ENCODE measurements around the gene B4GALT3. TPM values are rescaled to one million over a fixed set of nuclear protein-coding genes. Genes with fewer than 3 reads are reported as not detected.

B4GALT3 gene
- total and polyA plus RNA-seq, 9 of the 15 experiments (the other 6 are each of a cell fraction or from before 2014, with no cell fraction given) = 31.2 to 103 (median 46.1) TPM

DNA sequence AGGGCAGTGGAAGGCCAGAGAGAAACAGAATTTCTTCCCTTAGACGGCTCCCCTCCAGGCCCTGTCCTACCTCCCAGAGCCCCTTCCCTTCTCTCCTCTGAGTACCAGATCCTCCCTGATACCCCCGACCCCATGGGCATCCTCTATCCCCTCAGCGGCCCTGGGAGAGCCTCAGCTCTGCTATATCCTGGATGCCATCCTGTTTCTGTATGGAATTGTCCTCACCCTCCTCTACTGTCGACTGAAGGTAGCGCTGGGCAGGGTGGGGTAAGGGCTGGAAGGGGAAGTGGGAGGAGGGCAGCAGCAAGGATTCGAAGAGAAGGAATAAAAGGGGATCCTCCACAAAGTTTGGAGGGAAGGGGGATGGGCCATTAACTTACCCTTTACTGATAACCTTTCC lies 40.5 kb upstream of the B4GALT3 start (continued):
- TF ChIP-seq, protein P1, sequence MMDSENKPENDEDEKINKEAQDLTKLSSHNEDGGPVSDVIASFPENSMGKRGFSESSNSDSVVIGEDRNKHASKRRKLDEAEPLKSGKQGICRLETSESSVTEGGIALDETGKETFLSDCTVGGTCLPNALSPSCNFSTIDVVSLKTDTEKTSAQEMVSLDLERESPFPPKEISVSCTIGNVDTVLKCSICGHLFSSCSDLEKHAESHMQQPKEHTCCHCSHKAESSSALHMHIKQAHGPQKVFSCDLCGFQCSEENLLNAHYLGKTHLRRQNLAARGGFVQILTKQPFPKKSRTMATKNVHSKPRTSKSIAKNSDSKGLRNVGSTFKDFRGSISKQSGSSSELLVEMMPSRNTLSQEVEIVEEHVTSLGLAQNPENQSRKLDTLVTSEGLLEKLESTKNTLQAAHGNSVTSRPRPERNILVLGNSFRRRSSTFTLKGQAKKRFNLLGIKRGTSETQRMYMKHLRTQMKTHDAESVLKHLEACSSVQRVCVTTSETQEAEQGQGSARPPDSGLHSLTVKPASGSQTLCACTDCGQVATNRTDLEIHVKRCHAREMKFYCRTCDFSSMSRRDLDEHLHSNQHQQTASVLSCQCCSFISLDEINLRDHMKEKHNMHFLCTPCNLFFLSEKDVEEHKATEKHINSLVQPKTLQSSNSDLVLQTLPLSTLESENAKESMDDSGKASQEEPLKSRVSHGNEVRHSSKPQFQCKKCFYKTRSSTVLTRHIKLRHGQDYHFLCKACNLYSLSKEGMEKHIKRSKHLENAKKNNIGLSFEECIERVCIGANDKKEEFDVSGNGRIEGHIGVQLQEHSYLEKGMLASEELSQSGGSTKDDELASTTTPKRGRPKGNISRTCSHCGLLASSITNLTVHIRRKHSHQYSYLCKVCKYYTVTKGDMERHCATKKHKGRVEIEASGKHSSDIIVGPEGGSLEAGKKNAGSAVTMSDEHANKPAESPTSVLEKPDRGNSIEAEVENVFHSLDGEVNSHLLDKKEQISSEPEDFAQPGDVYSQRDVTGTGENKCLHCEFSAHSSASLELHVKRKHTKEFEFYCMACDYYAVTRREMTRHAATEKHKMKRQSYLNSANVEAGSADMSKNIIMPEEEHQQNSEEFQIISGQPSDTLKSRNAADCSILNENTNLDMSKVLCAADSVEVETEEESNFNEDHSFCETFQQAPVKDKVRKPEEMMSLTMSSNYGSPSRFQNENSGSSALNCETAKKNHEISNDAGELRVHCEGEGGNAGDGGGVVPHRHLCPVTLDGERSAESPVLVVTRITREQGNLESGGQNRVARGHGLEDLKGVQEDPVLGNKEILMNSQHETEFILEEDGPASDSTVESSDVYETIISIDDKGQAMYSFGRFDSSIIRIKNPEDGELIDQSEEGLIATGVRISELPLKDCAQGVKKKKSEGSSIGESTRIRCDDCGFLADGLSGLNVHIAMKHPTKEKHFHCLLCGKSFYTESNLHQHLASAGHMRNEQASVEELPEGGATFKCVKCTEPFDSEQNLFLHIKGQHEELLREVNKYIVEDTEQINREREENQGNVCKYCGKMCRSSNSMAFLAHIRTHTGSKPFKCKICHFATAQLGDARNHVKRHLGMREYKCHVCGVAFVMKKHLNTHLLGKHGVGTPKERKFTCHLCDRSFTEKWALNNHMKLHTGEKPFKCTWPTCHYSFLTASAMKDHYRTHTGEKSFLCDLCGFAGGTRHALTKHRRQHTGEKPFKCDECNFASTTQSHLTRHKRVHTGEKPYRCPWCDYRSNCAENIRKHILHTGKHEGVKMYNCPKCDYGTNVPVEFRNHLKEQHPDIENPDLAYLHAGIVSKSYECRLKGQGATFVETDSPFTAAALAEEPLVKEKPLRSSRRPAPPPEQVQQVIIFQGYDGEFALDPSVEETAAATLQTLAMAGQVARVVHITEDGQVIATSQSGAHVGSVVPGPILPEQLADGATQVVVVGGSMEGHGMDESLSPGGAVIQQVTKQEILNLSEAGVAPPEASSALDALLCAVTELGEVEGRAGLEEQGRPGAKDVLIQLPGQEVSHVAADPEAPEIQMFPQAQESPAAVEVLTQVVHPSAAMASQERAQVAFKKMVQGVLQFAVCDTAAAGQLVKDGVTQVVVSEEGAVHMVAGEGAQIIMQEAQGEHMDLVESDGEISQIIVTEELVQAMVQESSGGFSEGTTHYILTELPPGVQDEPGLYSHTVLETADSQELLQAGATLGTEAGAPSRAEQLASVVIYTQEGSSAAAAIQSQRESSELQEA (IDR thresholded peaks at IDR 0.05; ENCODE audit: low read depth) = no peak
- TF ChIP-seq, protein P2, sequence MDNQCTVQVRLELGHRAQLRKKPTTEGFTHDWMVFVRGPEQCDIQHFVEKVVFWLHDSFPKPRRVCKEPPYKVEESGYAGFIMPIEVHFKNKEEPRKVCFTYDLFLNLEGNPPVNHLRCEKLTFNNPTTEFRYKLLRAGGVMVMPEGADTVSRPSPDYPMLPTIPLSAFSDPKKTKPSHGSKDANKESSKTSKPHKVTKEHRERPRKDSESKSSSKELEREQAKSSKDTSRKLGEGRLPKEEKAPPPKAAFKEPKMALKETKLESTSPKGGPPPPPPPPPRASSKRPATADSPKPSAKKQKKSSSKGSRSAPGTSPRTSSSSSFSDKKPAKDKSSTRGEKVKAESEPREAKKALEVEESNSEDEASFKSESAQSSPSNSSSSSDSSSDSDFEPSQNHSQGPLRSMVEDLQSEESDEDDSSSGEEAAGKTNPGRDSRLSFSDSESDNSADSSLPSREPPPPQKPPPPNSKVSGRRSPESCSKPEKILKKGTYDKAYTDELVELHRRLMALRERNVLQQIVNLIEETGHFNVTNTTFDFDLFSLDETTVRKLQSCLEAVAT (IDR thresholded peaks at IDR 0.05) = no peak
- no peak for TF ChIP-seq TFAM (CRISPR knock-in tag; conservative IDR thresholded peaks at IDR 0.05)
- TF ChIP-seq DACH1 (IDR thresholded peaks at IDR 0.05; ENCODE audit: partially characterized antibody) = no peak
- TF ChIP-seq XRCC3 (IDR thresholded peaks at IDR 0.05) = no peak
- no peak for TF ChIP-seq RBM14 (IDR thresholded peaks at IDR 0.05; ENCODE audit: borderline replicate concordance, insufficient read depth, low read depth, low read length)
- TF ChIP-seq THRAP3 (IDR thresholded peaks at IDR 0.05; ENCODE audit: borderline replicate concordance) = no peak
- no peak for TF ChIP-seq NFE2 (IDR thresholded peaks at IDR 0.05; ENCODE audit: low read depth)
- no peak for TF ChIP-seq ETV6 (IDR thresholded peaks at IDR 0.05; ENCODE audit: borderline replicate concordance in 1 of 2, low read depth in 2 of 2, low read length in 1 of 2)
- no peak for TF ChIP-seq ETV6 (CRISPR knock-in tag; IDR thresholded peaks at IDR 0.05; ENCODE audit: borderline replicate concordance)
- TF ChIP-seq CHD2 (IDR thresholded peaks at IDR 0.05; ENCODE audit: low read depth, low read length) = no peak
- TF ChIP-seq ZNF830 (CRISPR knock-in tag; IDR thresholded peaks at IDR 0.05) = no peak

Data from K562 (cell line).